OCI-LY7 (cell line): ENCODE results near the gene VIPR2. TPM values are rescaled to one million over a fixed set of nuclear protein-coding genes. Genes with fewer than 3 reads are reported as not detected.
"Not testable (repeated sequence)": the region's sequence is repeated elsewhere in the genome, so short reads cannot be mapped to it uniquely, and the experiment has no call there.

Experiments
- BruUV-seq: library from RNA; stranded (reverse); fragments of 400-500 nt; replicated peaks from 2 replicates; lab custom pipeline; 2021; lab: Mats Ljungman, UMichigan
- CTCF ChIA-PET: fragments of 300-600 bp; sonication (Branson Sonifier 250); formaldehyde crosslinking; loops from one replicate; lab custom pipeline; 2022; ENCODE audit warnings: antibody characterized with exemption; ENCODE audit not compliant: unreplicated experiment; lab: Charles Lee
- POLR2A ChIA-PET: fragments of 300-600 bp; sonication (Branson Sonifier 250); formaldehyde crosslinking; loops from one replicate; lab custom pipeline; 2022; ENCODE audit warnings: antibody characterized with exemption; lab: Charles Lee
- DNase-seq: peaks from one replicate; pipeline ENCODE4 v3.0.0-alpha.2; 2015; ENCODE audit warnings: low spot score
- H2AFZ ChIP-seq: fragments of 200-600 bp; sonication (generic), shearing (Covaris generic); 2 replicates; pipeline ENCODE4 v1.6.1; 2014; ENCODE audit warnings: mild to moderate bottlenecking, antibody characterized with exemption, low read length, moderate library complexity
- H3K27ac ChIP-seq: fragments of 200-600 bp; sonication (generic); 2 replicates; pipeline ENCODE4 v1.5.1; 2014; ENCODE audit warnings: mixed run types, low read depth, mild to moderate bottlenecking, moderate library complexity, low read length, inconsistent platforms; ENCODE audit not compliant: poor library complexity, severe bottlenecking
- H3K36me3 ChIP-seq: fragments of 200-600 bp; sonication (generic); 2 replicates; pipeline ENCODE4 v1.6.1; 2014; ENCODE audit warnings: mild to moderate bottlenecking, antibody characterized with exemption, low read length, moderate library complexity, mixed read lengths; ENCODE audit not compliant: insufficient read depth
- H3K4me1 ChIP-seq: fragments of 200-600 bp; sonication (generic); 2 replicates; pipeline ENCODE4 v1.5.1; 2014; ENCODE audit warnings: mild to moderate bottlenecking, low read length; ENCODE audit not compliant: insufficient read depth, poor library complexity, severe bottlenecking
- H3K4me2 ChIP-seq: fragments of 200-600 bp; sonication (generic); 2 replicates; pipeline ENCODE4 v1.6.1; 2014; ENCODE audit warnings: mild to moderate bottlenecking, low read length
- H3K4me3 ChIP-seq: fragments of 200-600 bp; sonication (generic); 2 replicates; pipeline ENCODE4 v1.5.1; 2014; ENCODE audit warnings: mild to moderate bottlenecking, low read depth, low read length; ENCODE audit not compliant: poor library complexity, severe bottlenecking
- H3K79me2 ChIP-seq: fragments of 200-600 bp; sonication (generic); 2 replicates; pipeline ENCODE4 v1.6.1; 2016; ENCODE audit warnings: low read depth, mild to moderate bottlenecking, low read length, moderate library complexity, mixed read lengths; ENCODE audit not compliant: insufficient read depth
- H3K9me2 ChIP-seq: fragments of 200-600 bp; sonication (generic); 2 replicates; pipeline ENCODE4 v1.6.1; 2016; ENCODE audit warnings: mild to moderate bottlenecking, low read length, mixed read lengths; ENCODE audit not compliant: insufficient read depth
- H3K9me3 ChIP-seq: fragments of 200-600 bp; sonication (generic); 2 replicates; pipeline ENCODE4 v1.6.1; 2014; ENCODE audit warnings: mild to moderate bottlenecking, mixed run types, low read length, mixed read lengths
- H4K20me1 ChIP-seq: fragments of 200-600 bp; sonication (generic); 2 replicates; pipeline ENCODE4 v1.6.1; 2014; ENCODE audit warnings: mild to moderate bottlenecking, antibody characterized with exemption, low read length, moderate library complexity, mixed read lengths; ENCODE audit not compliant: insufficient read depth
- EZH2phosphoT487 ChIP-seq: fragments of 200-600 bp; sonication (generic); IDR thresholded peaks from 2 replicates; pipeline ENCODE4 v1.6.1; 2018; ENCODE audit warnings: low read depth, borderline replicate concordance, mild to moderate bottlenecking, mixed run types, antibody characterized with exemption, low read length, moderate library complexity, mixed read lengths
- intact Hi-C: fragments of 100-400 bp; cut with micrococcal nuclease; formaldehyde crosslinking; loops from one replicate; pipeline ENCODE4 v1.10.0; 2022; ENCODE audit not compliant: unreplicated experiment
- total RNA-seq, 2 experiments: library from RNA; depleted of rRNA in 1 of 2; stranded (reverse); fragments of >200 nt in 1 of 2; shearing (Covaris generic) in 1 of 2; gene quantifications; 2 replicates each; pipeline ENCODE4 v1.2.3, GENCODE V29; 2014 to 2022
- TF ChIP-seq, protein P1 (sequence below): fragments of 200-600 bp; sonication (generic); conservative IDR thresholded peaks from 2 replicates; pipeline ENCODE4 v1.5.1; 2014; ENCODE audit warnings: mild to moderate bottlenecking, antibody characterized with exemption, low read length, moderate library complexity, mixed read lengths

VIPR2 gene
- total RNA-seq, 2 experiments from 2014 or later: not detected

DNA sequence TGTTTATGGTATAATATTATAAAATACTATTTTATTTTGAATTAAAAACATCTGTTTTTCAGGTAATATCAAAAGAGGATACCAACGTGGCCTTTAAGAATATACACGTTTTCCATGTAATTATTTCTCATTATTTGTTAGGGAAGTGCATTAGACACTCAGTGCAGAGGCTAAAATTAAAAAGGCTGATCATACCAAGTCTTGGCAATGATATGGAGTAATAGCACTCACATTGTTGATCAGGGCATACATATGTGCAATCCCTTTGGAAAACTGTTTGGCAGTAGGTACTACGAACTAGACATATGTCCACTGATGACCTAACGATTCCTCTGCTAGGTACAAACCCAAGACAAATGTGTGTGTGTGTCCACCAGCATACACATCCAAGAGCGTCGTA, 20.7 kb upstream of the VIPR2 start:
- H3K4me3 ChIP-seq: no peak overlapping the region
- no TSS peak for BruUV-seq
- CTCF ChIA-PET: no interaction called here
- TF ChIP-seq, protein P1, sequence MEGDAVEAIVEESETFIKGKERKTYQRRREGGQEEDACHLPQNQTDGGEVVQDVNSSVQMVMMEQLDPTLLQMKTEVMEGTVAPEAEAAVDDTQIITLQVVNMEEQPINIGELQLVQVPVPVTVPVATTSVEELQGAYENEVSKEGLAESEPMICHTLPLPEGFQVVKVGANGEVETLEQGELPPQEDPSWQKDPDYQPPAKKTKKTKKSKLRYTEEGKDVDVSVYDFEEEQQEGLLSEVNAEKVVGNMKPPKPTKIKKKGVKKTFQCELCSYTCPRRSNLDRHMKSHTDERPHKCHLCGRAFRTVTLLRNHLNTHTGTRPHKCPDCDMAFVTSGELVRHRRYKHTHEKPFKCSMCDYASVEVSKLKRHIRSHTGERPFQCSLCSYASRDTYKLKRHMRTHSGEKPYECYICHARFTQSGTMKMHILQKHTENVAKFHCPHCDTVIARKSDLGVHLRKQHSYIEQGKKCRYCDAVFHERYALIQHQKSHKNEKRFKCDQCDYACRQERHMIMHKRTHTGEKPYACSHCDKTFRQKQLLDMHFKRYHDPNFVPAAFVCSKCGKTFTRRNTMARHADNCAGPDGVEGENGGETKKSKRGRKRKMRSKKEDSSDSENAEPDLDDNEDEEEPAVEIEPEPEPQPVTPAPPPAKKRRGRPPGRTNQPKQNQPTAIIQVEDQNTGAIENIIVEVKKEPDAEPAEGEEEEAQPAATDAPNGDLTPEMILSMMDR: no peak
- no peak for TF ChIP-seq EZH2phosphoT487
- no peak overlapping the region for H3K4me2 ChIP-seq
- no peaks in the 10 kb centered on the region for H3K79me2 ChIP-seq
- intact Hi-C loops: no loop called here
- DNase-seq: no peak
- no peaks in the 10 kb centered on the region for H3K36me3 ChIP-seq
- POLR2A ChIA-PET: no interaction called here
- no peaks in the 10 kb centered on the region for H3K9me2 ChIP-seq
- H3K4me1 ChIP-seq: no peaks in the 10 kb centered on the region
- H3K9me3 ChIP-seq: 0 out of 2 replicates have a peak, but pooled peaks cover 6% of the 10 kb centered on the region
- H3K27ac ChIP-seq: no peak overlapping the region
- no peak overlapping the region for H2AFZ ChIP-seq
- H4K20me1 ChIP-seq: no peaks in the 10 kb centered on the region

DNA sequence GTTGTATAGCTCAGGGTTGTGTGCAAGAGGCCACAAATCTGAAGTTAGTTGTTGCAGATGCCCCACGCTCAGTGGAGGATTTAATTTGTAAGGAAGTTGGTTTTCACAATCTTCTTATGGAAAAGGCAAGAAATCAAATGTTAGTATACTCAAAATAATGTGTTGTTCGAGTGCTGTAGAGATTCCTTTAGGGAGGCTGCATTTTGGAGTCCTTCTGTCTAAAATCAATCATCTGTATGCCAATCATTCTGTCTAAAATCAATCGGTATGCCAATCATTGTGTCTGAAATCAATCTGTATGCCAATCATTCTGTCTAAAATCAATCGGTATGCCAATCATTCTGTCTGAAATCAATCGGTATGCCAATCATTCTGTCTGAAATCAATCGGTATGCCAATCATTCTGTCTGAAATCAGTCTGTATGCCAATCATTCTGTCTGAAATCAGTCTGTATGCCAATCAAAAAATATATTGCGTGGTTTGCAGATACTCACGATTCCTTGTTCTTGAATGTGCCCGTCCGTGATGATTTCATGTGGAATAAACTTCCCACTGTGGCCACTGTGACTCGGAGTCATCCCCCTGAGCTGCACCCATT, 19.1 kb upstream of the VIPR2 start:
- intact Hi-C loops: loop anchor here (2.0 kb wide), 1 partner anchor 31 kb away; no protein-coding TSS in a partner anchor
- BruUV-seq, H3K79me2 ChIP-seq, POLR2A ChIA-PET, H3K27ac ChIP-seq, DNase-seq, H3K36me3 ChIP-seq, H3K9me3 ChIP-seq, H4K20me1 ChIP-seq, H3K9me2 ChIP-seq, H3K4me3 ChIP-seq, H2AFZ ChIP-seq, H3K4me2 ChIP-seq, H3K4me1 ChIP-seq, CTCF ChIA-PET: not testable (repeated sequence)

GRCh38 chr7:159162050-159162626, 17.5 kb upstream of the VIPR2 start:
- H3K27ac ChIP-seq, H3K4me2 ChIP-seq, POLR2A ChIA-PET, BruUV-seq, H3K36me3 ChIP-seq, H3K4me3 ChIP-seq, CTCF ChIA-PET, DNase-seq, H3K9me3 ChIP-seq, H3K79me2 ChIP-seq, H4K20me1 ChIP-seq, H3K9me2 ChIP-seq, H3K4me1 ChIP-seq, H2AFZ ChIP-seq: not testable (repeated sequence)
- intact Hi-C loops: loop anchor here (2.0 kb wide), 1 partner anchor 29 kb away; no protein-coding TSS in a partner anchor
